HG02870 (cell line): ENCODE data around the gene KIF25.

ENCODE experiments used
- ATAC-seq: cut with Tn5 transposase; IDR thresholded peaks from one replicate; pipeline ENCODE4 v1.9.1; 2021; ENCODE audit warnings: mild to moderate bottlenecking, moderate library complexity; ENCODE audit not compliant: unreplicated experiment

The KIF25 gene

DNA sequence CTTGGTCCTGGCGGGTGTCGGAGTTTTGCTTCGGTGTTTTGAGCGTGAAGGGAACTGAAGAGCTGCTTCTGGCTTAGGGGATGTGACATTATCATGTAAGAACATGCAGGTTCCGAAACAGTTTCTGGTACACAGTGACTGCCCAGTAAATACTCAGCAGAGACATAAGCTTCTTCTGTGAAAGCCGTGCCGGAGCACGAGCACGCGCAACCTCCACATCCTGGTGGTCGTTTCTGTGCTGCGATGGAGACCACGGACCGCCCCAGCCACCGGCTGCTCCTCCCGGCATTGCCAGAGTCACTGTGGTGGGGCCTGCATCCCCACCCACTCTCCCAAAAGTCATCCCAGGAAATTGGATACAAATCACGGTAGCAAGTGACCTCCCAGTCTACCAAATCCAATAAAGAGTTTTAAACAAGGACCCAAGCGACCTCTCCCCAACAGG lies 18.7 kb downstream of the KIF25 start:
- ATAC-seq = no peak

- ATAC-seq = no peak
Measured at GRCh38 chr6:168016721-168017525, 19.5 kb downstream of the KIF25 start.

- no peak for ATAC-seq
Measured at GRCh38 chr6:168017629-168018028, 20.2 kb downstream of the KIF25 start.

DNA sequence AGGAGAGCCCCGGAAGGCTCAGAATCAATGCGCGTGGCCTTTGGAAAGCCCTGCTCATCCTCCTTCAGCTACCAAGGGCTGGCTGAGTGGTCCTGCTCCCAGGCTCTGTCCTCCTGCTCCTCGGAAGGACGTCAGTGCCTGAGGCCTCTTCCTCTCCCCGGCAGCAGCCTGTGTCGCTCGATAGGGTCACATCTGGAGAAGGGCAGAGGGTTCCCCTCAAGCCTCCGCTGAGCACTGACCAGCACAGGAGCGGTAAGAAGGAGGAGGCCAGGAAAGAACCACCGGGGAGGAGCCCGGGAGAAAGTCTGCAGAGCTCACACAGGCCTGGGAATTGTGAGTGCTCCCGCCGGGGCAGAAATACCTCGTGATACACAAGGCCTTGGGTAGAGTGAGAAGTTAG lies 21.2 kb downstream of the KIF25 start:
- no peak for ATAC-seq

- no peak for ATAC-seq
Measured at GRCh38 chr6:168020242-168020641, 22.8 kb downstream of the KIF25 start.

- ATAC-seq = no peak
Measured at GRCh38 chr6:168021581-168021980, 24.1 kb downstream of the KIF25 start.

- ATAC-seq = no peak
Measured at GRCh38 chr6:168022488-168023321, 25.2 kb downstream of the KIF25 start.

DNA sequence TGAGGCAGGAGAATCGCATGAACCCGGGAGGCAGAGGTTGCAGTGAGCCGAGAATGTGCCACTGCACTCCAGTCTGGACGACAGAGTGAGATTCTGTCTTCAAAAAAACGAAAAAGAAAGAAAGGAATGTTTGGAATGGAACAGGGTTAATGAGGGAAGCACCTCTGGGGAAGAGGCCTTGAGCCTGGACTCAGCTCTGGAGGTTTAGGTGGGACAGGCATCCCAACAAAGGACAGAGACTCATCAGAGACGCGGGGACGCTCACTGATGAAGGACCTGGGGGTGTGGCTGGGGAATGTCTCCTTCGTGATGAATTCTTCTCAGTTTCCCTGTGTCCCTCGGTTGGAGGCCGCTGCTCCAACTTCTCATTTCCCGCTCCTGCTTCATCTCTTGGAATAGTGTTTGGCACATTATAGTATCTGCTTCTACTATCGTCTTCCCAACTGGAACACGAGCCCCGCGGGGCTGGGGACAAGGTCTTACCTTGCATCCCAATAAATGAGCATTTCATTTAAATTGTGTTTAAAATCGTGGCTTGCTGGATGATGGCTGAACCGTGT lies 27.6 kb downstream of the KIF25 start:
- ATAC-seq = no peak

- no peak for ATAC-seq
Measured at GRCh38 chr6:168025831-168026710, 28.6 kb downstream of the KIF25 start.

DNA sequence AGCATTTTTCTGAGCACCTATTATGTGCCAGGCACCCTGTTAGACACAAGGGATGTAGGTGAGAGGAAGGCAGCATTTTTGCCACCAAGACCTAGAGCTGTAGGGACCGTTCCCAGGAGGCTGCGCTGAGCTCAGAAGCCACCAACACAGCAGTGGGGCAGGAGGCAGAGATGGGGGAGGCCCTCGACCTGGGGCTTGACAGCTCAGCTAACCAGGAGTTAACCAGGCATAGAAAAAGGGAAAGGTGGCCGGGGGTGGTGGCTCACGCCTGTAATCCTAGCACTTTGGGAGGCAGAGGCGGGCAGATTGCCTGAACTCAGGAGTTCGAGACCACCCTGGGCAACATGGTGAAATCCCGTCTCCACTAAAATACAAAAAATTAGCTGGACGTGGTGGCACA lies 29.5 kb downstream of the KIF25 start:
- ATAC-seq = no peak

DNA sequence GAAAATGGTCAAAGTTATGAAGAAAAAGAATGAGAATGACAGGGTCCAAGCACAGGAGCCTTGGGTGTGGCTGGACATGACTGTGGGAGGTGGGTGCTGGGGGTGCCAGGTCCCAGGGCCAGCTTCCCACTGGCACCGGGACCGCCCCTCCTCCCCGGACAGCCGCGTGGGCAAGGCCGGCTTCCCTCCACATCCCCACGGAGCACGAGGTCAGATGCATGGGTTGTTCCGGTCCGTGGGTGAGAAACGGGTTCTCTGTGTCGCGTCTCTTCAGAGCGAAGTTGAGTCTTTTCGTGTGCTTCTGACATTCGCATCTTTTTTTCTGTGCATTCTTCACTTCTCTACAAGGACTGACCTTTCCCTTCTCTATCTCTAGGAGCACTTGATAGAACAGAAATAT lies 30.1 kb downstream of the KIF25 start:
- no peak for ATAC-seq

DNA sequence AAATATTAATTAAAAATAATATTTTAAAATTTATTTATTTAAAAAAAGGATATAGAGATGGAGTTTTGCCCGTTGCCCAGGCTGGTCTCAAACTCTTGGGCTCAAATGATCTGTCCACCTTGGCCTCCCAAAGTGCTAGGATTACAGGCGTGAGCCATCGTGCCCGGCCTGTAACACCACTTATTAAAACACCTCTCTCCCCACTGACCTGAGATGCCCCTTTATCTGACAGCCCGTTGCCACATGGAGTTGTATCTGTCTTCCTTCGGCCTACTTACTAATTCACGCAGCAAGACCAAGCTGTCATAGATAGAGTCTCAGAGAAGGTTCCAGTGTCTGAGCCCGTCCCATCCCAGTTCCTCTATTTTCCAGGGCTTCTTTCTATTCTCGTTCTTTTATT lies 30.7 kb downstream of the KIF25 start:
- ATAC-seq = no peak

DNA sequence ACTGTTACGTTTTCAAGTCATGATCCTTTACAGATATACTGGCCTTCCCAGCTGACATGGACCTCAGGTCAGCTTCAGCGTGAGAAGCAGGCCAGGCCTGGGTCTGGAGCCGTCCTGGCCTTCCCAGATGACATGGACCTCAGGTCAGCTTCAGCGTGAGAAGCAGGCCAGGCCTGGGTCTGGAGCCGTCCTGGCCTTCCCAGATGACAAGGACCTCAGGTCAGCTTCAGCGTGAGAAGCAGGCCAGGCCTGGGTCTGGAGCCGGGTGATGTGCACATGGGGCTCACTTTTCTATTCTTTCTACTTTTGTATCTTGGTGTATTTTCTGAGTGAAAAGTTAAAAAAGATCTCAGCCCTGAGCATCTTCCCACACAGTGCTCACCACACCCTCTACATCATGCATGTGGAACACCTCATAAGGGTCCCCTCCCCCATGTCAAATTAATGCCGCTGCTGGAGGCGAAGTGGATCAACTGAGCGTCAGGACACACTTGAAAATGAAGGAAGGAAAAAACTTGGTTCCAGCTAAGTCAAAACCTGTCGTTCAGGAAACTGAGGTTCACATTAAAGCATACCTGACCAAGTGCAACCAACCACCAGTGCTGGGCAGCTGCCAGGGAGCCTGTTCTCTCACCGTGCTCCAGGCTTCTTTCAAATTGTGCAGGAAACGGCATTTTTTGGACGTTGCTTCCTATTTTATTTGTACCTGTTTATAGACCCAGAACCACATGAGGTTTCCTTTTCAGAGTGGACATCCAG lies 32.2 kb downstream of the KIF25 start:
- no peak for ATAC-seq

GRCh38 chr6:168030218-168030746 lies 32.8 kb downstream of the KIF25 start:
- no peak for ATAC-seq

GRCh38 chr6:168030908-168031307 lies 33.4 kb downstream of the KIF25 start:
- ATAC-seq = no peak

- no peak for ATAC-seq
Measured at GRCh38 chr6:168031411-168031971, 34.0 kb downstream of the KIF25 start.

DNA sequence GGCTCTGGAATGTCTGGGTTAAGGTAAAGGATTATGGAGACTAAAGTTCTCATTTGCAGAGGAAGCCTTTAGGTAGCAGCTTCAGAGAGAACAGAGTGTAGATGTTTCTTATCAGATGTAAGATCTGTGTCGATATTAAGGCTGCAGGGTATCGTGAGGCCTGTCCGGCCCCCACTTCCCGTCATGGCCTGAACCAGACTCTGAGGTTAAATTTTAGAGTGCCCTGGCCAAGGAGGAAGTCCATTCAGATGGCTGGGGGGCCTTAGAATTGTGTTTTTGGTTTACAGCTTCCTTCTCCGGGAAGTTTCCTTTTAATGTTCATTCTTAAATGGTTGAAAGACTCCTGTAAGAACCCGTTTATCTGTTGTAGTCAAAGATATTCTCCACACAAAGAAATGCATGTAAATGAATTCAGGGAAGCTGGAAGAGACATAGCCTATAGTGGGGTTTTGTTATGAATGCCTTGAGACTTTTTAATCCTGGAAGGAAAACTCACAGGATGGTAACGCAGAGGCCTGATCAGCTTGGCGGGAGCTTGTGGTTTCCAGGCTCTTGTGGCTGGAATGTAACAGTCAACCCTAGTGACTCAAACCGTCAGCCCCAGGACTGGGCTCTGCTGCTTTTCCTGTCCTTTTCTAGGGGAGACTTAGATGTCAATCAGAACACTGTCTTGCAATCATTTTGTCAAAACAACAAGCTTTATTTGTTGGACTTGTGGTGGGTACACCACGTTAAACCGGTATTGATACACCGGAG lies 34.7 kb downstream of the KIF25 start:
- no peak for ATAC-seq

GRCh38 chr6:168033791-168034190 lies 36.3 kb downstream of the KIF25 start:
- no peak for ATAC-seq

DNA sequence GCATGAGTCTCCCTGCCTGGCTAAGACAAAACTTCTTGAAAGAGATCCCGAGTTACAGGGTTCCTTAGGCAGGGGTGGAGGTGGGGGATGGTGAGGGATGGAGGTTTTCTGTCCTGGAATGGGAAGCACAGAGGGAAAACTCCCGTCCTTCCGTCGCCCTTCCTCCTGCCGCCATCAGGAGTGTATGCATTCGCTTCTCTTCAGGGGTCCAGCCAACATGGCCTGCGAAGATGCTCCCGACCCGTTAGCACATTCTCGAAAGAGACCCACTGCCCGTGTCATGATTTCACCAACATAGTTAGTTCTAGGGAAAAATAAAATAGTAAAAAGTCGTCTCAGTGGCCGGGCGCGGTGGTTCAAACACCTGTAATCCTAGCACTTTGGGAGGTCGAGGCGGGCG lies 37.1 kb downstream of the KIF25 start:
- no peak for ATAC-seq
